GM13977 (cell line): ENCODE measurements around the gene KLRC2.

Experiments
- DNase-seq: peaks from one replicate; pipeline ENCODE4 v3.0.0; 2012; ENCODE audit warnings: low spot score
- CTCF ChIP-seq: IDR thresholded peaks from 2 replicates; pipeline ENCODE4 v1.5.1; 2012; ENCODE audit warnings: mild to moderate bottlenecking, control low read depth; ENCODE audit not compliant: insufficient read depth; ENCODE audit errors: extremely low read depth, missing control alignments
- in situ Hi-C: fragments of 300-500 bp; cut with MboI; formaldehyde crosslinking; loops from one replicate; pipeline ENCODE4 v1.12.0; 2022; ENCODE audit warnings: low sequenced_read_pairs, low pct_unique_long_range_greater_than_20kb, mixed read lengths, inconsistent platforms; ENCODE audit not compliant: unreplicated experiment

The KLRC2 gene

GRCh38 chr12:10409392-10409791, 26.4 kb downstream of the KLRC2 start, which contains the start of gene KLRC4:
KLRC4 (minus strand) TSS chr12:10409757; CDS start chr12:10409575, 182 bp downstream.
- DNase-seq, result no peak
- in situ Hi-C loops, result no loop called here
- TF ChIP-seq CTCF, result no peak

- no peak for DNase-seq
- no peak for TF ChIP-seq CTCF
- in situ Hi-C loops, result no loop called here
Measured at GRCh38 chr12:10408842-10409241, 27.0 kb downstream of the KLRC2 start.

GRCh38 chr12:10406725-10407124, 29.1 kb downstream of the KLRC2 start:
- no peak for TF ChIP-seq CTCF
- DNase-seq, result no peak
- in situ Hi-C loops, result no loop called here

- no peak for TF ChIP-seq CTCF
- in situ Hi-C loops, result no loop called here
Measured at GRCh38 chr12:10405294-10405693, 30.5 kb downstream of the KLRC2 start.

GRCh38 chr12:10404798-10405197, 31.0 kb downstream of the KLRC2 start:
- TF ChIP-seq CTCF, result no peak
- in situ Hi-C loops, result no loop called here
- no peak for DNase-seq

More at GRCh38 chr12:10405294-10405693, 30.5 kb downstream of the KLRC2 start:
- no peak for DNase-seq

GRCh38 chr12:10400829-10401228, 35.0 kb downstream of the KLRC2 start:
- no peak for DNase-seq
- TF ChIP-seq CTCF, result no peak
- in situ Hi-C loops, result no loop called here

GRCh38 chr12:10398168-10398567, 37.6 kb downstream of the KLRC2 start:
- no peak for DNase-seq
- TF ChIP-seq CTCF, result no peak
- in situ Hi-C loops, result no loop called here
